GM06990 (cell line): ENCODE measurements around the gene LINGO3.
A peak's percentile ranks its signal among the peaks of the same experiment; 100 is the strongest.

Experiments
- DNase-seq: peaks from one replicate; pipeline ENCODE4 v3.0.0-alpha.2; 2011; ENCODE audit not compliant: insufficient read length; ENCODE audit errors: extremely low read depth
- H3K27me3 ChIP-seq: replicated peaks from 2 replicates; pipeline ENCODE4 v1.6.0; 2011; ENCODE audit warnings: low read length; ENCODE audit not compliant: control insufficient read depth, insufficient read depth
- H3K36me3 ChIP-seq: 2 replicates; pipeline ENCODE4 v1.5.1; 2011; ENCODE audit warnings: low read length; ENCODE audit not compliant: control insufficient read depth, insufficient read depth
- H3K4me3 ChIP-seq: replicated peaks from 2 replicates; pipeline ENCODE4 v1.5.1; 2011; ENCODE audit warnings: low read depth, mild to moderate bottlenecking, control low read depth, low read length
- CTCF ChIP-seq: IDR thresholded peaks from 2 replicates; pipeline ENCODE4 v1.5.1; 2011; ENCODE audit warnings: low read length, control low read depth, mild to moderate bottlenecking, inconsistent platforms; ENCODE audit not compliant: insufficient read depth, poor library complexity, severe bottlenecking

Gene LINGO3

GRCh38 chr19:2330255-2330631, 22.3 kb upstream of the LINGO3 start:
- DNase-seq: no peak
- H3K27me3 ChIP-seq: no peaks in the 10 kb centered on the region
- H3K4me3 ChIP-seq: no peak overlapping the region
- TF ChIP-seq CTCF: no peak
- peaks cover 8% of the 10 kb centered on the region for H3K36me3 ChIP-seq

GRCh38 chr19:2329501-2329916, 21.6 kb upstream of the LINGO3 start:
- Histone ChIP-seq H3K27me3 (no peaks in the 10 kb centered on the region), H3K36me3 (peaks cover 9% of the 10 kb centered on the region), H3K4me3 (peak overlapping the region; percentile 98)
- no peak for TF ChIP-seq CTCF
- no peak for DNase-seq

GRCh38 chr19:2329149-2329478, 21.2 kb upstream of the LINGO3 start:
- no peak for TF ChIP-seq CTCF
- H3K4me3 ChIP-seq: peak overlapping the region; percentile 98
- peaks cover 9% of the 10 kb centered on the region for H3K36me3 ChIP-seq
- no peak for DNase-seq
- H3K27me3 ChIP-seq: no peaks in the 10 kb centered on the region

- peak within 1 kb of the TSS; percentile 98 for H3K4me3 ChIP-seq
- TF ChIP-seq CTCF: no peak
- DNase-seq: peak; percentile 95
- peaks cover 10% of the 10 kb centered on the region for H3K36me3 ChIP-seq
- no peaks in the 10 kb centered on the region for H3K27me3 ChIP-seq
Measured at GRCh38 chr19:2328401-2329148, 20.6 kb upstream of the LINGO3 start, which contains the start of the genes LSM7 and SPPL2B. Gene LSM7, minus strand, starts transcription at chr19:2328586. Its CDS starts 20 bp downstream, at chr19:2328566. Gene SPPL2B, plus strand, starts transcription at chr19:2328684. Its CDS starts 26 bp downstream, at chr19:2328710.

GRCh38 chr19:2327773-2328400, 19.9 kb upstream of the LINGO3 start:
- Histone ChIP-seq H3K27me3 (no peaks in the 10 kb centered on the region), H3K36me3 (peaks cover 12% of the 10 kb centered on the region), H3K4me3 (peak overlapping the region; percentile 98)
- DNase-seq: peak; percentile 72
- no peak for TF ChIP-seq CTCF
